HEK293 (cell line): ENCODE results near the gene FAM171A1.
A peak's percentile ranks its signal among the peaks of the same experiment; 100 is the strongest.

Experiments used
- ELK4 ChIP-seq: IDR thresholded peaks from 2 replicates; pipeline ENCODE4 v1.6.1; 2011; ENCODE audit warnings: mild to moderate bottlenecking, low read depth, low read length, borderline replicate concordance
- GLIS1 ChIP-seq: fragments of 450-650 bp; formaldehyde crosslinking; IDR thresholded peaks from 2 replicates; pipeline ENCODE4 v1.5.1; 2016; ENCODE audit warnings: missing biosample characterization, missing genetic modification characterization
- HOXA7 ChIP-seq: sonication (generic); formaldehyde crosslinking; IDR thresholded peaks from 2 replicates; pipeline ENCODE4 v1.8.1; 2022; ENCODE audit warnings: missing genetic modification reagents, borderline replicate concordance
- KLF8 ChIP-seq: fragments of 450-650 bp; formaldehyde crosslinking; IDR thresholded peaks from 2 replicates; pipeline ENCODE4 v1.5.1; 2016; ENCODE audit warnings: missing biosample characterization, missing genetic modification characterization
- KLF9 ChIP-seq: fragments of 450-650 bp; formaldehyde crosslinking; IDR thresholded peaks from 2 replicates; pipeline ENCODE4 v1.5.1; 2016; ENCODE audit warnings: missing biosample characterization, missing genetic modification characterization, low read depth
- SCRT2 ChIP-seq: fragments of 450-650 bp; formaldehyde crosslinking; IDR thresholded peaks from 2 replicates; pipeline ENCODE4 v1.5.1; 2016; ENCODE audit warnings: missing biosample characterization, missing genetic modification characterization
- TRIM28 ChIP-seq: IDR thresholded peaks from 2 replicates; pipeline ENCODE4 v1.6.1; 2011; ENCODE audit warnings: low read length, control low read depth, borderline replicate concordance
- ZBTB20 ChIP-seq: fragments of 450-650 bp; formaldehyde crosslinking; IDR thresholded peaks from 2 replicates; pipeline ENCODE4 v1.5.1; 2016; ENCODE audit warnings: missing biosample characterization, missing genetic modification characterization
- ZBTB8A ChIP-seq: fragments of 450-650 bp; formaldehyde crosslinking; IDR thresholded peaks from 2 replicates; pipeline ENCODE4 v1.5.1; 2016; ENCODE audit warnings: missing biosample characterization, missing genetic modification characterization
- ZFHX2 ChIP-seq: fragments of 450-650 bp; formaldehyde crosslinking; conservative IDR thresholded peaks from 2 replicates; pipeline ENCODE4 v1.5.1; 2016; ENCODE audit warnings: missing biosample characterization, missing genetic modification characterization
- ZIC2 ChIP-seq: fragments of 450-650 bp; formaldehyde crosslinking; IDR thresholded peaks from 2 replicates; pipeline ENCODE4 v1.5.1; 2016; ENCODE audit warnings: missing biosample characterization, missing genetic modification characterization
- ZNF138 ChIP-seq: fragments of 450-650 bp; formaldehyde crosslinking; IDR thresholded peaks from 2 replicates; pipeline ENCODE4 v1.5.1; 2016; ENCODE audit warnings: missing biosample characterization, missing genetic modification characterization, borderline replicate concordance
- ZNF221 ChIP-seq: fragments of 450-650 bp; formaldehyde crosslinking; IDR thresholded peaks from 2 replicates; pipeline ENCODE4 v1.5.1; 2017; ENCODE audit warnings: missing biosample characterization, missing genetic modification characterization, borderline replicate concordance
- ZNF292 ChIP-seq: fragments of 450-650 bp; formaldehyde crosslinking; IDR thresholded peaks from 2 replicates; pipeline ENCODE4 v1.5.1; 2016; ENCODE audit warnings: low read depth, missing biosample characterization, missing genetic modification characterization, borderline replicate concordance
- ZNF398 ChIP-seq: fragments of 450-650 bp; formaldehyde crosslinking; IDR thresholded peaks from 2 replicates; pipeline ENCODE4 v1.5.1; 2017; ENCODE audit warnings: missing biosample characterization, missing genetic modification characterization
- ZNF404 ChIP-seq: fragments of 450-650 bp; formaldehyde crosslinking; IDR thresholded peaks from 2 replicates; pipeline ENCODE4 v1.5.1; 2017; ENCODE audit warnings: missing biosample characterization, missing genetic modification characterization
- ZNF426 ChIP-seq: fragments of 450-650 bp; formaldehyde crosslinking; IDR thresholded peaks from 2 replicates; pipeline ENCODE4 v1.5.1; 2017; ENCODE audit warnings: missing biosample characterization, missing genetic modification characterization, mild to moderate bottlenecking, inconsistent platforms, moderate library complexity
- ZNF433 ChIP-seq: fragments of 450-650 bp; formaldehyde crosslinking; IDR thresholded peaks from 2 replicates; pipeline ENCODE4 v1.5.1; 2016; ENCODE audit warnings: missing biosample characterization, missing genetic modification characterization, low read depth
- ZNF510 ChIP-seq: fragments of 450-650 bp; formaldehyde crosslinking; IDR thresholded peaks from 2 replicates; pipeline ENCODE4 v1.5.1; 2018; ENCODE audit warnings: mild to moderate bottlenecking, missing genetic modification characterization, missing biosample characterization; ENCODE audit not compliant: insufficient replicate concordance
- ZNF530 ChIP-seq: fragments of 450-650 bp; formaldehyde crosslinking; IDR thresholded peaks from 2 replicates; pipeline ENCODE4 v1.5.1; 2016; ENCODE audit warnings: low read depth, missing biosample characterization, missing genetic modification characterization
- ZNF580 ChIP-seq: fragments of 450-650 bp; formaldehyde crosslinking; IDR thresholded peaks from 2 replicates; pipeline ENCODE4 v1.5.1; 2016; ENCODE audit warnings: missing biosample characterization, missing genetic modification characterization
- ZNF76 ChIP-seq: fragments of 450-650 bp; formaldehyde crosslinking; IDR thresholded peaks from 2 replicates; pipeline ENCODE4; 2016; ENCODE audit warnings: low read depth, missing biosample characterization, missing genetic modification characterization, borderline replicate concordance
- ZSCAN18 ChIP-seq: fragments of 450-650 bp; formaldehyde crosslinking; IDR thresholded peaks from 2 replicates; pipeline ENCODE4 v1.5.1; 2016; ENCODE audit warnings: missing biosample characterization, missing genetic modification characterization
- ZSCAN30 ChIP-seq: fragments of 450-650 bp; IDR thresholded peaks from 2 replicates; pipeline ENCODE4 v1.5.1; 2018; ENCODE audit warnings: missing biosample characterization, mild to moderate bottlenecking, missing genetic modification characterization, moderate library complexity

The FAM171A1 gene

GRCh38 chr10:15370212-15370855 is 755 bp downstream of the FAM171A1 start (continued):
- TF ChIP-seq ZNF76, result peak; percentile 55; the same call in 1 of the 2 replicates
- no peak for TF ChIP-seq ZNF530 (tag by site-specific recombination)
- no peak for TF ChIP-seq ZNF138 (tag by site-specific recombination)
- TF ChIP-seq ZNF433 (tag by site-specific recombination), result no peak
- TF ChIP-seq ZNF580 (tag by site-specific recombination), result no peak
- no peak for TF ChIP-seq ZNF404 (tag by site-specific recombination)
- no peak for TF ChIP-seq ZNF510
- 0 out of 2 replicates have a peak, but pooled peaks have one; percentile 5 for TF ChIP-seq GLIS1 (tag by site-specific recombination)
- no peak for TF ChIP-seq ZNF426 (tag by site-specific recombination)
- TF ChIP-seq TRIM28, result no peak
- TF ChIP-seq ZSCAN18 (tag by site-specific recombination), result no peak
- TF ChIP-seq KLF8 (tag by site-specific recombination), result no peak
- TF ChIP-seq ZBTB8A (tag by site-specific recombination), result peak; percentile 46
- no peak for TF ChIP-seq ZNF221 (tag by site-specific recombination)
- no peak for TF ChIP-seq ZNF398 (tag by site-specific recombination)
- 0 out of 2 replicates have a peak, but pooled peaks have one; percentile 21 for TF ChIP-seq ZSCAN30 (tag by site-specific recombination)
- no peak for TF ChIP-seq ZFHX2 (tag by site-specific recombination)
- no peak for TF ChIP-seq KLF9
- 0 out of 2 replicates have a peak, but pooled peaks have one; percentile 35 for TF ChIP-seq ZIC2
- no peak for TF ChIP-seq SCRT2 (tag by site-specific recombination)
- TF ChIP-seq ELK4, result no peak
- TF ChIP-seq ZNF292 (tag by site-specific recombination), result no peak
- TF ChIP-seq HOXA7 (CRISPR knock-in tag), result no peak
- TF ChIP-seq ZBTB20 (tag by site-specific recombination), result peak; percentile 65; the same call in 1 of the 2 replicates
